Measurements from ENCODE around the gene CASP4.

Gene CASP4

DNA sequence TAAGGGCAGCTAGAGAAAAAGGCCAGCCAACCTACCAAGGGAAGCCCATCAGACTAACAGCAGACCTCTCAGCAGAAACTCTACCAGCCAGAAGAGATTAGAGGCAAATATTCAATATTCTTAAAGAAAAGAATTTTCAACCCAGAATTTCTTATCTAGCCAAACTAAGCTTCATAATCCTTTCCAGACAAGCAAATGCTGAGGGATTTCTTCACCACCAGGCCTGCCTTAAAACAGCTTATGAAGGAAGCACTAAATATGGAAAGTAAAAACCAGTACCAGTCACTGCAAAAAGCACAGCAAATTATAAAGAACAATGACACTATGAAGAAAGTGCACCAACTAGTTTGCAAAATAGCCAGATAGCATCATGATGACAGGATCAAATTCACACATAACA is 39.6 kb downstream of the CASP4 start:
- no peaks in the 10 kb centered on the region for H3K36me3 ChIP-seq (ENCODE audit: control insufficient read depth, low read length)
- H3K4me2 ChIP-seq (ENCODE audit: low read length), result no peak overlapping the region
- H4K20me1 ChIP-seq (ENCODE audit: control insufficient read depth, insufficient read depth, low read depth, low read length), result no peaks in the 10 kb centered on the region
- H3K27ac ChIP-seq (ENCODE audit: low read depth, low read length), result no peak overlapping the region
- no peaks in the 10 kb centered on the region for H3K4me1 ChIP-seq (ENCODE audit: control insufficient read depth, low read length)
- no peaks in the 10 kb centered on the region for H3K79me2 ChIP-seq (ENCODE audit: control insufficient read depth, low read length)
- H3K9me2 ChIP-seq (replicated peaks; ENCODE audit: control insufficient read depth, low read length), result no peaks in the 10 kb centered on the region
- no peaks in the 10 kb centered on the region for H3F3A ChIP-seq (ENCODE audit: control insufficient read depth, insufficient read depth)
- TF ChIP-seq, protein P1, sequence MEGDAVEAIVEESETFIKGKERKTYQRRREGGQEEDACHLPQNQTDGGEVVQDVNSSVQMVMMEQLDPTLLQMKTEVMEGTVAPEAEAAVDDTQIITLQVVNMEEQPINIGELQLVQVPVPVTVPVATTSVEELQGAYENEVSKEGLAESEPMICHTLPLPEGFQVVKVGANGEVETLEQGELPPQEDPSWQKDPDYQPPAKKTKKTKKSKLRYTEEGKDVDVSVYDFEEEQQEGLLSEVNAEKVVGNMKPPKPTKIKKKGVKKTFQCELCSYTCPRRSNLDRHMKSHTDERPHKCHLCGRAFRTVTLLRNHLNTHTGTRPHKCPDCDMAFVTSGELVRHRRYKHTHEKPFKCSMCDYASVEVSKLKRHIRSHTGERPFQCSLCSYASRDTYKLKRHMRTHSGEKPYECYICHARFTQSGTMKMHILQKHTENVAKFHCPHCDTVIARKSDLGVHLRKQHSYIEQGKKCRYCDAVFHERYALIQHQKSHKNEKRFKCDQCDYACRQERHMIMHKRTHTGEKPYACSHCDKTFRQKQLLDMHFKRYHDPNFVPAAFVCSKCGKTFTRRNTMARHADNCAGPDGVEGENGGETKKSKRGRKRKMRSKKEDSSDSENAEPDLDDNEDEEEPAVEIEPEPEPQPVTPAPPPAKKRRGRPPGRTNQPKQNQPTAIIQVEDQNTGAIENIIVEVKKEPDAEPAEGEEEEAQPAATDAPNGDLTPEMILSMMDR (IDR thresholded peaks at IDR 0.05; ENCODE audit: low read depth, low read length, poor library complexity, severe bottlenecking), result no peak
- no peak for TF ChIP-seq EZH2phosphoT487 (IDR thresholded peaks at IDR 0.05; ENCODE audit: borderline replicate concordance, low read length)
- H3K9me3 ChIP-seq (ENCODE audit: control insufficient read depth, insufficient read depth, low read length), result no peaks in the 10 kb centered on the region; the same call in 1 of the 2 replicates
- no peak overlapping the region for H3K4me3 ChIP-seq (ENCODE audit: low read length)
- no peaks in the 10 kb centered on the region for H3K27me3 ChIP-seq (ENCODE audit: control insufficient read depth, low read length)

DNA sequence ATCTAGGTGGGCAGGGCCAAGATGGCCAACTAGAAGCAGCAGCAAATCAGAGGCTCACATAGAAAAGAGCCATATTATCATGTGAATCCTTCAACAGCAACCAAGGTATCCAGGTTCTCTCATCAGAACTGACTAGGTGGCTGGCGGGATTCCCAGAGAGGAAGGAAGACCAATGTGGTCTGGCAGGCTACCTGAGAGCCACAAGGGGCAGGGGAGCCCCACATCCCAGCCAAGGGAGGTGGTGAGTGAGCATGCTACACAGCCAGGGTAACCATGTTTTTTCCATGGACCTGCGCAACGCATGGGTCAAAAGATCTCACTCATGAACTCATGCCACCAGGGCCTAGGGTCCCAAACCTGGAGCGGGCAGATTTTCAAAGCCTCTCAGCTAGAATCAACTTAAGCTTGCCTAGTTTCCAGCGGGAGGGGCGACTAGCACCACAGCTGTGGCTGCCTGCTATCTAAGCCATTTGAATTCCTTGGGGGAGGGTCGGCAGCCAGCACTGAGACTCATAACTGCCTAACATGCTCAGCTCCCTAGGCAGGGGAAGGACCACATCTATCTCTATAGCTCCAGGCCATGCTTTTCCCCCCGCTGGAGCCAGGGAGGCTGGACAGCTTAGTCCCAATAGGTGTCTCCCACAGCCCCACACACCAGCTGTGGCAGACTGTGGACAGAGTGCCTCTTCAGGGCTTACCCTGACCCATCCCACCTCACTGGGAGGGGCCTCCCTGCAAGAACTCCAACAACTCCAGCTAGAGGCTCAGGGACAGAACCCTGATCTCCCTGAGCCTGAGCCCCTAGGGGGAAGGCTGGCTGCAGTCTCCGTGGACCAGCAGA is 41.4 kb downstream of the CASP4 start:
- no peak overlapping the region for H3K4me2 ChIP-seq (ENCODE audit: low read length)
- no peak overlapping the region for H3K4me3 ChIP-seq (ENCODE audit: low read length)
- no peaks in the 10 kb centered on the region; the same call in 1 of the 2 replicates for H3K9me3 ChIP-seq (ENCODE audit: control insufficient read depth, insufficient read depth, low read length)
- no peaks in the 10 kb centered on the region for H3F3A ChIP-seq (ENCODE audit: control insufficient read depth, insufficient read depth)
- no peaks in the 10 kb centered on the region for H3K9me2 ChIP-seq (replicated peaks; ENCODE audit: control insufficient read depth, low read length)
- no peaks in the 10 kb centered on the region for H3K27me3 ChIP-seq (ENCODE audit: control insufficient read depth, low read length)
- no peak for TF ChIP-seq EZH2phosphoT487 (IDR thresholded peaks at IDR 0.05; ENCODE audit: borderline replicate concordance, low read length)
- TF ChIP-seq, protein P1 (IDR thresholded peaks at IDR 0.05; ENCODE audit: low read depth, low read length, poor library complexity, severe bottlenecking), result no peak
- H3K36me3 ChIP-seq (ENCODE audit: control insufficient read depth, low read length), result no peaks in the 10 kb centered on the region
- H3K79me2 ChIP-seq (ENCODE audit: control insufficient read depth, low read length), result no peaks in the 10 kb centered on the region
- H3K4me1 ChIP-seq (ENCODE audit: control insufficient read depth, low read length), result no peaks in the 10 kb centered on the region
- no peaks in the 10 kb centered on the region for H4K20me1 ChIP-seq (ENCODE audit: control insufficient read depth, insufficient read depth, low read depth, low read length)
- H3K27ac ChIP-seq (ENCODE audit: low read depth, low read length), result no peak overlapping the region

DNA sequence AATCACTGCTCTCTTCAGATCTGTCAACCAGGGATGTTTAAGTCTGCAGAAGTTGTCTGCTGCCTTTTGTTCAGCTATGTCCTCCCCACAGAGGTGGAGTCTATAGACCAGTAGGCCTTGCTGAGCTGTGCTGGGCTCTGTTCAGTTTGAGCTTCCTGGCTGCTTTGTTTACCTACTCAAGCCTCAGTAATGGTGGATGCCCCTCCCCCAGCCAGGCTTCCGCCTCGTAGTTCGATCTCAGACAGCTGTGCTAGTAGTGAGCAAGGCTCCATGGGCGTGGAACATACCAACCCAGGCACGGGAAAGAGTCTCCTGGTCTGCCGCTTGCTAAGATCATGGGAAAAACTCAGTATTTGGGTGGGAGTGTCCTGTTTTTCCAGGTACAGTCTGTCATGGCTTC is 42.5 kb downstream of the CASP4 start:
- no peaks in the 10 kb centered on the region; the same call in 1 of the 2 replicates for H3K9me3 ChIP-seq (ENCODE audit: control insufficient read depth, insufficient read depth, low read length)
- no peaks in the 10 kb centered on the region for H3K79me2 ChIP-seq (ENCODE audit: control insufficient read depth, low read length)
- no peaks in the 10 kb centered on the region for H3F3A ChIP-seq (ENCODE audit: control insufficient read depth, insufficient read depth)
- no peaks in the 10 kb centered on the region for H4K20me1 ChIP-seq (ENCODE audit: control insufficient read depth, insufficient read depth, low read depth, low read length)
- H3K4me3 ChIP-seq (ENCODE audit: low read length), result no peak overlapping the region
- no peaks in the 10 kb centered on the region for H3K27me3 ChIP-seq (ENCODE audit: control insufficient read depth, low read length)
- H3K9me2 ChIP-seq (replicated peaks; ENCODE audit: control insufficient read depth, low read length), result no peaks in the 10 kb centered on the region
- no peaks in the 10 kb centered on the region for H3K36me3 ChIP-seq (ENCODE audit: control insufficient read depth, low read length)
- no peaks in the 10 kb centered on the region for H3K4me1 ChIP-seq (ENCODE audit: control insufficient read depth, low read length)
- H3K4me2 ChIP-seq (ENCODE audit: low read length), result no peak overlapping the region
- TF ChIP-seq EZH2phosphoT487 (IDR thresholded peaks at IDR 0.05; ENCODE audit: borderline replicate concordance, low read length), result no peak
- TF ChIP-seq, protein P1 (IDR thresholded peaks at IDR 0.05; ENCODE audit: low read depth, low read length, poor library complexity, severe bottlenecking), result no peak
- no peak overlapping the region for H3K27ac ChIP-seq (ENCODE audit: low read depth, low read length)
